DOHH2 (cell line): ENCODE data around the gene TMEM250.

Source experiments
- H3F3A ChIP-seq: fragments of 200-600 bp; sonication (generic), shearing (Covaris generic); 2 replicates; pipeline ENCODE4 v1.6.0; 2016; ENCODE audit warnings: antibody characterized with exemption, mild to moderate bottlenecking; ENCODE audit not compliant: control insufficient read depth, insufficient read depth
- H3K27ac ChIP-seq: fragments of 200-600 bp; sonication (generic); 2 replicates; pipeline ENCODE4 v1.5.1; 2014; ENCODE audit warnings: low read depth, mild to moderate bottlenecking, low read length, moderate library complexity
- H3K27me3 ChIP-seq: fragments of 200-600 bp; sonication (generic); 2 replicates; pipeline ENCODE4 v1.6.1; 2014; ENCODE audit warnings: mild to moderate bottlenecking, low read length, mixed read lengths; ENCODE audit not compliant: control insufficient read depth
- H3K36me3 ChIP-seq: fragments of 200-600 bp; sonication (generic); 2 replicates; pipeline ENCODE4 v1.6.1; 2014; ENCODE audit warnings: mild to moderate bottlenecking, low read length, moderate library complexity, mixed read lengths; ENCODE audit not compliant: control insufficient read depth
- H3K4me1 ChIP-seq: fragments of 200-600 bp; sonication (generic); 2 replicates; pipeline ENCODE4 v1.6.1; 2014; ENCODE audit warnings: mild to moderate bottlenecking, low read length, mixed read lengths; ENCODE audit not compliant: control insufficient read depth
- H3K4me2 ChIP-seq: fragments of 200-600 bp; sonication (generic); 2 replicates; pipeline ENCODE4 v1.6.0; 2014; ENCODE audit warnings: mild to moderate bottlenecking, low read length, moderate library complexity
- H3K4me3 ChIP-seq: fragments of 200-600 bp; sonication (generic); 2 replicates; pipeline ENCODE4 v1.5.1; 2014; ENCODE audit warnings: mild to moderate bottlenecking, low read length, mixed read lengths
- H3K79me2 ChIP-seq: fragments of 200-600 bp; sonication (generic); 2 replicates; pipeline ENCODE4 v1.6.1; 2014; ENCODE audit warnings: mild to moderate bottlenecking, low read length, mixed read lengths; ENCODE audit not compliant: control insufficient read depth
- H3K9me2 ChIP-seq: fragments of 200-600 bp; sonication (generic); replicated peaks from 2 replicates; pipeline ENCODE4 v1.6.1; 2014; ENCODE audit warnings: mild to moderate bottlenecking, low read length, mixed read lengths; ENCODE audit not compliant: control insufficient read depth
- H3K9me3 ChIP-seq: fragments of 200-600 bp; sonication (generic); 2 replicates; pipeline ENCODE4 v1.6.1; 2014; ENCODE audit warnings: antibody characterized with exemption, low read length, mixed read lengths; ENCODE audit not compliant: control insufficient read depth, insufficient read depth
- H4K20me1 ChIP-seq: fragments of 200-600 bp; sonication (generic); 2 replicates; pipeline ENCODE4 v1.6.0; 2014; ENCODE audit warnings: low read depth, mild to moderate bottlenecking, antibody characterized with exemption, low read length, moderate library complexity; ENCODE audit not compliant: control insufficient read depth, insufficient read depth
- CTCF ChIP-seq: fragments of 200-600 bp; sonication (generic); IDR thresholded peaks from one replicate; pipeline ENCODE4 v1.5.1; 2014; ENCODE audit warnings: antibody characterized with exemption, mild to moderate bottlenecking, low read depth, low read length; ENCODE audit not compliant: poor library complexity, severe bottlenecking
- EZH2phosphoT487 ChIP-seq: fragments of 200-600 bp; sonication (generic); IDR thresholded peaks from 2 replicates; pipeline ENCODE4 v1.6.1; 2017; ENCODE audit warnings: borderline replicate concordance, mild to moderate bottlenecking, antibody characterized with exemption, low read length, moderate library complexity, mixed read lengths

TMEM250 gene

GRCh38 chr9:136160381-136160841 lies 41.7 kb upstream of the TMEM250 start:
- Histone ChIP-seq H3K36me3 (no peaks in the 10 kb centered on the region), H4K20me1 (no peaks in the 10 kb centered on the region), H3K27ac (no peak overlapping the region)

GRCh38 chr9:136159851-136160250 lies 41.2 kb upstream of the TMEM250 start:
- no peak overlapping the region for H3K4me2 ChIP-seq
- H3K4me3 ChIP-seq: no peak overlapping the region
- H3F3A ChIP-seq: no peaks in the 10 kb centered on the region
- H3K36me3 ChIP-seq: no peaks in the 10 kb centered on the region
- H3K9me3 ChIP-seq: peaks cover 3% of the 10 kb centered on the region
- no peaks in the 10 kb centered on the region for H3K4me1 ChIP-seq
- H3K27ac ChIP-seq: no peak overlapping the region
- no peaks in the 10 kb centered on the region for H3K9me2 ChIP-seq
- TF ChIP-seq CTCF: no peak
- no peak for TF ChIP-seq EZH2phosphoT487
- H3K27me3 ChIP-seq: no peaks in the 10 kb centered on the region
- no peaks in the 10 kb centered on the region for H3K79me2 ChIP-seq
- H4K20me1 ChIP-seq: no peaks in the 10 kb centered on the region

More at GRCh38 chr9:136160381-136160841, 41.7 kb upstream of the TMEM250 start:
- Histone ChIP-seq H3K4me3 (no peak overlapping the region), H3K4me2 (no peak overlapping the region), H3F3A (no peaks in the 10 kb centered on the region), H3K4me1 (no peaks in the 10 kb centered on the region), H3K79me2 (no peaks in the 10 kb centered on the region), H3K9me3 (peaks cover 3% of the 10 kb centered on the region), H3K9me2 (no peaks in the 10 kb centered on the region), H3K27me3 (no peaks in the 10 kb centered on the region)
- TF ChIP-seq CTCF (no peak), EZH2phosphoT487 (no peak)

- H3K36me3 ChIP-seq: no peaks in the 10 kb centered on the region
- no peaks in the 10 kb centered on the region for H3F3A ChIP-seq
- no peaks in the 10 kb centered on the region for H4K20me1 ChIP-seq
- TF ChIP-seq CTCF: no peak
- no peak for TF ChIP-seq EZH2phosphoT487
- H3K9me2 ChIP-seq: no peaks in the 10 kb centered on the region
- no peaks in the 10 kb centered on the region for H3K27me3 ChIP-seq
- H3K9me3 ChIP-seq: no peaks in the 10 kb centered on the region
- no peaks in the 10 kb centered on the region for H3K79me2 ChIP-seq
- no peak overlapping the region for H3K27ac ChIP-seq
- H3K4me1 ChIP-seq: no peaks in the 10 kb centered on the region
- H3K4me2 ChIP-seq: no peak overlapping the region
- no peak overlapping the region for H3K4me3 ChIP-seq
Observed at GRCh38 chr9:136157477-136158265, 39.0 kb upstream of the TMEM250 start.
